Lung (tissue), 12 donors: ENCODE results near the gene TRIM25. TPM values are rescaled to one million over a fixed set of nuclear protein-coding genes. Genes with fewer than 3 reads are reported as not detected.

Source experiments
- ATAC-seq: fragments of 200-7000 bp; cut with Tn5 transposase; one replicate; pipeline ENCODE4 v1.9.1; 2020; ENCODE audit warnings: moderate number of reproducible peaks; ENCODE audit not compliant: insufficient read depth, low FRiP score
- DNase-seq, 3 donors: peaks; one replicate each; pipeline ENCODE4 v3.0.0-alpha.2; 2013 to 2017
- H3K27ac ChIP-seq, 2 donors: one replicate each; pipeline ENCODE4 v1.5.1; 2013; ENCODE audit warnings: mild to moderate bottlenecking in 2 of 2, moderate library complexity in 2 of 2, control low read depth in 1 of 2, inconsistent platforms in 1 of 2, low read depth in 1 of 2, low read length in 1 of 2
- H3K27me3 ChIP-seq, 3 donors: one replicate each; pipeline ENCODE4 v1.5.1; 2013; ENCODE audit warnings: low read length in 2 of 3; ENCODE audit not compliant: control insufficient read depth in 3 of 3, insufficient read depth in 3 of 3
- H3K36me3 ChIP-seq, 4 donors: one replicate each; pipeline ENCODE4 v1.5.1; 2013; ENCODE audit warnings: low read length in 4 of 4, mild to moderate bottlenecking in 1 of 4, moderate library complexity in 1 of 4; ENCODE audit not compliant: control insufficient read depth in 4 of 4, insufficient read depth in 4 of 4
- H3K4me1 ChIP-seq, 5 donors: one replicate each; pipeline ENCODE4 v1.5.1; 2013; ENCODE audit warnings: low read length in 5 of 5, mild to moderate bottlenecking in 2 of 5, moderate library complexity in 1 of 5; ENCODE audit not compliant: control insufficient read depth in 5 of 5, insufficient read depth in 5 of 5
- H3K4me3 ChIP-seq: one replicate; pipeline ENCODE4 v1.5.1; 2013; ENCODE audit warnings: mild to moderate bottlenecking, control low read depth, moderate library complexity
- H3K9ac ChIP-seq, 2 donors: one replicate each; pipeline ENCODE4 v1.5.1; 2013; ENCODE audit warnings: low read length in 2 of 2, control low read depth in 1 of 2; ENCODE audit not compliant: insufficient read depth in 1 of 2
- H3K9me3 ChIP-seq, 4 donors: one replicate each; pipeline ENCODE4 v1.5.1; 2013; ENCODE audit warnings: low read length in 3 of 4, mild to moderate bottlenecking in 1 of 4, moderate library complexity in 1 of 4; ENCODE audit not compliant: control insufficient read depth in 4 of 4, insufficient read depth in 3 of 4
- CTCF ChIP-seq: IDR thresholded peaks from 2 replicates; pipeline ENCODE4 v1.5.1; 2012; ENCODE audit warnings: mild to moderate bottlenecking; ENCODE audit errors: control extremely low read depth, extremely low read depth
- WGBS, 2 donors: extraction: QIAGEN DNeasy Blood & Tissue Kit; methylation state at CpG; one replicate each; pipeline ENCODE4 v1.1.7; 2013; 5-methylcytosine and 5-hydroxymethylcytosine counted together
- polyA plus RNA-seq, 2 donors: library from polyadenylated mRNA; stranded (reverse); fragments of 200-250 nt; gene quantifications; one replicate each; pipeline ENCODE4 v1.2.1, GENCODE V29; 2013
- total RNA-seq, 2 donors: library from RNA; depleted of rRNA in 1 of 2; stranded (reverse); fragments of >200 nt in 1 of 2; gene quantifications; one replicate each; pipeline ENCODE4 v1.2.1, GENCODE V29; 2014 to 2021
- donor health status: control.
- donor health status: control.
- donor health status: Bipolar disorder and iron deficiency.
- donor health status: healthy.
- donor health status: DM: yes; HTN: yes; CAD: no.

TRIM25 gene
- total and polyA plus RNA-seq, 4 donors: 22.7 to 88.7 (median 43.7) TPM

- WGBS, 2 donors: 96% methylated on average over 6 of the region's 6 CpGs
- H3K36me3 ChIP-seq: peaks cover 12 to 57% (median 15%) of the 10 kb centered on the region in 4 donors
These were observed 23.5 kb downstream of the TRIM25 start for GRCh38 chr17:56890390-56890789.

GRCh38 chr17:56887552-56888467 is 26.0 kb downstream of the TRIM25 start:
- ATAC-seq: no peak
- peaks cover 2 to 37% (median 11%) of the 10 kb centered on the region in 4 donors for H3K36me3 ChIP-seq

More at GRCh38 chr17:56890390-56890789, 23.5 kb downstream of the TRIM25 start:
- Histone ChIP-seq H3K9me3 (no peaks in the 10 kb centered on the region), H3K9ac (no peak overlapping the region), H3K4me3 (no peak overlapping the region), H3K4me1 (peaks cover 0 to 2% (median 0%) of the 10 kb centered on the region in 5 donors), H3K27ac (no peak overlapping the region), H3K27me3 (no peaks in the 10 kb centered on the region)
- TF ChIP-seq CTCF: no peak
- no peak for ATAC-seq
- no peak for DNase-seq

GRCh38 chr17:56887105-56887504 is 26.7 kb downstream of the TRIM25 start:
- ATAC-seq: no peak
- Histone ChIP-seq H3K4me3 (no peak overlapping the region), H3K9me3 (no peaks in the 10 kb centered on the region), H3K27ac (no peak overlapping the region), H3K27me3 (no peaks in the 10 kb centered on the region), H3K36me3 (peaks cover 0 to 32% (median 11%) of the 10 kb centered on the region in 4 donors), H3K4me1 (peaks cover 0 to 2% (median 0%) of the 10 kb centered on the region in 5 donors), H3K9ac (no peak overlapping the region)
- no peak for DNase-seq
- WGBS, 2 donors: 95 to 99% methylated on average over 5 of the region's 5 CpGs
- no peak for TF ChIP-seq CTCF

More at GRCh38 chr17:56887552-56888467, 26.0 kb downstream of the TRIM25 start:
- 97 to 98% methylated on average over 9 of the region's 9 CpGs for WGBS, 2 donors
- Histone ChIP-seq H3K9ac (no peak overlapping the region), H3K9me3 (no peaks in the 10 kb centered on the region), H3K4me3 (no peak overlapping the region), H3K27me3 (no peaks in the 10 kb centered on the region), H3K27ac (no peak overlapping the region), H3K4me1 (peaks cover 0 to 2% (median 0%) of the 10 kb centered on the region in 5 donors)
- no peak for DNase-seq
- no peak for TF ChIP-seq CTCF
